Neutrophil (primary cell): ENCODE results near the gene ZNF14.
"Not testable (repeated sequence)": the region's sequence is repeated elsewhere in the genome, so short reads cannot be mapped to it uniquely, and the experiment has no call there.

Experiments used
- H3K27ac ChIP-seq: fragments of 200-600 bp; sonication (generic); 2 replicates; pipeline ENCODE4 v1.5.1; 2016; ENCODE audit warnings: mild to moderate bottlenecking, moderate library complexity
- H3K27me3 ChIP-seq: fragments of 200-600 bp; sonication (generic); 2 replicates; pipeline ENCODE4 v1.6.0; 2016; ENCODE audit warnings: mild to moderate bottlenecking
- H3K36me3 ChIP-seq: fragments of 200-600 bp; sonication (generic); 2 replicates; pipeline ENCODE4 v1.5.1; 2017
- H3K4me1 ChIP-seq, 2 experiments: fragments of 200-600 bp in 1 of 2; sonication (generic) in 1 of 2; 1 replicate in 1 of 2; 2 replicates in 1 of 2; pipeline versions ENCODE4 v1.5.1 to v1.6.1; 2013 to 2016; ENCODE audit warnings: low read depth in 1 of 2, low read length in 1 of 2, mild to moderate bottlenecking in 1 of 2, moderate library complexity in 1 of 2; ENCODE audit not compliant: control insufficient read depth in 1 of 2, insufficient read depth in 1 of 2
- H3K4me3 ChIP-seq, 2 experiments: fragments of 200-600 bp in 1 of 2; sonication (generic) in 1 of 2; 1 replicate in 1 of 2; 2 replicates in 1 of 2; pipeline ENCODE4 v1.5.1; 2013 to 2016; ENCODE audit warnings: low read depth in 1 of 2, low read length in 1 of 2, mild to moderate bottlenecking in 1 of 2, moderate library complexity in 1 of 2
- H3K9me3 ChIP-seq: fragments of 200-600 bp; sonication (generic); 2 replicates; pipeline ENCODE4 v1.5.1; 2016
- TF ChIP-seq, protein P1 (sequence below): fragments of 200-600 bp; sonication (generic); IDR thresholded peaks from 2 replicates; pipeline ENCODE4 v1.5.1; 2016; ENCODE audit warnings: antibody characterized with exemption

Gene ZNF14

DNA sequence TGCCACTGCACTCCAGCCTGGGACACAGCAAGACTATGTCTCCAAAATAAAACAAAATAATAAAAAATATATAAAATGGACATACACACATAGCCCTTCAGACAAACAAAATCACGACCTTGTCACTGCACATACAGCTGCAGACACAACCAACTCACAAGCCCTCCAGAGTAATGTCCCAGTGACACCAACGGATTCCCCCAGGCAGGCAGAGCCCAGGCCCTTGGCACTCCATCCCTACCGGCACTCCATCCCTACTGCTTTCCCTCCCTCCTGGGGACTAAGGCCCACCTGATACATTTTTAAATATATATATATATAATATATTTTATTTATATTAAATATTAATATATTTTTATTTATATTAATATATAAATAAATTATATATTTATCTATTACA, 45.8 kb downstream of the ZNF14 start:
- H3K4me1 ChIP-seq, result no peaks in the 10 kb centered on the region
- TF ChIP-seq, protein P1, sequence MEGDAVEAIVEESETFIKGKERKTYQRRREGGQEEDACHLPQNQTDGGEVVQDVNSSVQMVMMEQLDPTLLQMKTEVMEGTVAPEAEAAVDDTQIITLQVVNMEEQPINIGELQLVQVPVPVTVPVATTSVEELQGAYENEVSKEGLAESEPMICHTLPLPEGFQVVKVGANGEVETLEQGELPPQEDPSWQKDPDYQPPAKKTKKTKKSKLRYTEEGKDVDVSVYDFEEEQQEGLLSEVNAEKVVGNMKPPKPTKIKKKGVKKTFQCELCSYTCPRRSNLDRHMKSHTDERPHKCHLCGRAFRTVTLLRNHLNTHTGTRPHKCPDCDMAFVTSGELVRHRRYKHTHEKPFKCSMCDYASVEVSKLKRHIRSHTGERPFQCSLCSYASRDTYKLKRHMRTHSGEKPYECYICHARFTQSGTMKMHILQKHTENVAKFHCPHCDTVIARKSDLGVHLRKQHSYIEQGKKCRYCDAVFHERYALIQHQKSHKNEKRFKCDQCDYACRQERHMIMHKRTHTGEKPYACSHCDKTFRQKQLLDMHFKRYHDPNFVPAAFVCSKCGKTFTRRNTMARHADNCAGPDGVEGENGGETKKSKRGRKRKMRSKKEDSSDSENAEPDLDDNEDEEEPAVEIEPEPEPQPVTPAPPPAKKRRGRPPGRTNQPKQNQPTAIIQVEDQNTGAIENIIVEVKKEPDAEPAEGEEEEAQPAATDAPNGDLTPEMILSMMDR, result no peak
- peaks cover 24% of the 10 kb centered on the region for H3K9me3 ChIP-seq
- no peaks in the 10 kb centered on the region for H3K36me3 ChIP-seq
- no peak overlapping the region for H3K27ac ChIP-seq
- no peak overlapping the region for H3K4me3 ChIP-seq
- H3K27me3 ChIP-seq, result no peaks in the 10 kb centered on the region

DNA sequence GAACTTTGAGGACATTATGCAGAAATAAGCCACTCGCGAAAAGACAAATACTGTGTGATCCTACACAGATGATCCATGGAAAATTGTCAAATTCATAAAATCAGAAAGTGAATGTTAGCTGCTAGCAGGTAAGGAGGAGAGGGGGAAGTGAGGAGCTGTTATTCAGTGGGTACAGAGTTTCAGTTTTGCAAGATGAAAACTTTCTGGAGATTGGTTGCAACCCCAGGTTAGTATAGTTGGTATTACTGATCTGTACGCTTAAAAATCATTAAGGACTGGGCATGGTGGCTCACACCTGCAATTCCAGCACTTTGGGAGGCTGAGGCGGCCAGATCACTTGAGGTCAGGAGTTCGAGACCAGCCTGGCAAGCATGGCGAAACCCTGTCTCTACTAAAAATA, 46.3 kb downstream of the ZNF14 start:
- Histone ChIP-seq H3K27ac (no peak overlapping the region), H3K36me3 (no peaks in the 10 kb centered on the region), H3K9me3 (peaks cover 27% of the 10 kb centered on the region), H3K4me1 (no peaks in the 10 kb centered on the region), H3K4me3 (no peak overlapping the region), H3K27me3 (no peaks in the 10 kb centered on the region)
- TF ChIP-seq, protein P1, result no peak

DNA sequence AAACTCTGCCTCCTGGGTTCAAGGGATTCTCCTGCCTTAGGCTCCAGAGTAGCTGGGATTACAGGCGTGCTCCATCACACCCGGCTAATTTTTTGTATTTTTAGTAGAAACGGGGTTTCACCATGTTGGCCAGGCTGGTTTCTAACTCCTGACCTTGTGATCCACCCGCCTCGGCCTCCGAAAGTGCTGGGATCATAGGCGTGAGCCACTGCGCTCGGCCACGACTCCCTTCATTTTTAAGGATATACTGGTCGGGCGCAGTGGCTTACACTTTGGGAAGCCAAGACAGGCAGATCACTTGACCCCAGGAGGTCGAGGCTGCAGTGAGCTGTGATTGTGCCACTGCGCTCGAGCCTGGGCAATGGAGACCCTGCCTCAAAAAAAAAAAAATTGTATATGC, 46.8 kb downstream of the ZNF14 start:
- not testable (repeated sequence) for H3K4me3 ChIP-seq, H3K4me1 ChIP-seq
- H3K9me3 ChIP-seq, result peaks cover 27% of the 10 kb centered on the region

DNA sequence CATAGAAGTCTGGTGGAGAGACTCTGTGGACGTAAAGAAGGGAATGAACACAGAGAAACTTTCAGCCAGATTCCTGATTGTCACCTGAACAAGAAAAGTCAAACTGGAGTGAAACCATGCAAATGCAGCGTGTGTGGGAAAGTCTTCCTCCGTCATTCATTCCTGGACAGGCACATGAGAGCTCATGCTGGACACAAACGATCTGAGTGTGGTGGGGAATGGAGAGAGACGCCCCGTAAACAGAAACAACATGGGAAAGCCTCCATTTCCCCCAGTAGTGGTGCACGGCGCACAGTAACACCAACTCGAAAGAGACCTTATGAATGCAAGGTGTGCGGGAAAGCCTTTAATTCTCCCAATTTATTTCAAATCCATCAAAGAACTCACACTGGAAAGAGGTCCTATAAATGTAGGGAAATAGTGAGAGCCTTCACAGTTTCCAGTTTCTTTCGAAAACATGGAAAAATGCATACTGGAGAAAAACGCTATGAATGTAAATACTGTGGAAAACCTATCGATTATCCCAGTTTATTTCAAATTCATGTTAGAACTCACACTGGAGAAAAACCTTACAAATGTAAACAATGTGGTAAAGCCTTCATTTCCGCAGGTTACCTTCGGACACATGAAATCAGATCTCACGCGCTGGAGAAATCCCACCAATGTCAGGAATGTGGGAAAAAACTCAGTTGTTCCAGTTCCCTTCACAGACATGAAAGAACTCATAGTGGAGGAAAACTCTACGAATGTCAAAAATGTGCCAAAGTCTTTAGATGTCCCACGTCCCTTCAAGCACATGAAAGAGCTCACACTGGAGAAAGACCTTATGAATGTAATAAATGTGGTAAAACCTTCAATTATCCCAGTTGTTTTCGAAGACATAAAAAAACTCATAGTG, 53.5 kb downstream of the ZNF14 start:
- peaks cover 45% of the 10 kb centered on the region for H3K9me3 ChIP-seq
- H3K36me3 ChIP-seq, result peaks cover 40% of the 10 kb centered on the region
- no peak overlapping the region for H3K4me3 ChIP-seq

More for the DNA sequence above, 46.8 kb downstream of the ZNF14 start:
- H3K27me3 ChIP-seq, H3K36me3 ChIP-seq, H3K27ac ChIP-seq: not testable (repeated sequence)

DNA sequence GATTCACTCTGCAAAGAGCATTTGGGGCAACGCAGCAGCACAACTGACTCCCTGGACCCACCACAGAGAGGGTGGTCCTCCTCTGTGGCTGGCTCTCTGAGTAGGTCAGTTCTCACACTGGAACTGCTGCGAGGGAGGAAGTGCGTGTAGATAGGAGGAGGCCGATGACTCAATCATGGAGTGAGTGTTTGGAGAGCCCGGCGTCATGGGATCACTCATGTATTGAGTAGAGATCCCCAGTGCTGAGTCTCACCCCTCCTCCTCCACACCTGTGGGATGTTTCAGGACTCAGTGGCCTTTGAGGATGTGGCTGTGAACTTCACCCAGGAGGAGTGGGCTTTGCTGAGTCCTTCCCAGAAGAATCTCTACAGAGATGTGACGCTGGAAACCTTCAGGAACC, 55.3 kb downstream of the ZNF14 start:
- TF ChIP-seq, protein P1, result no peak
- Histone ChIP-seq H3K36me3 (peaks cover 45% of the 10 kb centered on the region), H3K9me3 (peaks cover 42% of the 10 kb centered on the region), H3K27me3 (no peaks in the 10 kb centered on the region), H3K4me1 (no peaks in the 10 kb centered on the region), H3K4me3 (no peak overlapping the region), H3K27ac (no peak overlapping the region)

More for the DNA sequence above, 53.5 kb downstream of the ZNF14 start:
- Histone ChIP-seq H3K27me3 (no peaks in the 10 kb centered on the region), H3K4me1 (no peaks in the 10 kb centered on the region), H3K27ac (no peak overlapping the region)
- TF ChIP-seq, protein P1, result no peak

DNA sequence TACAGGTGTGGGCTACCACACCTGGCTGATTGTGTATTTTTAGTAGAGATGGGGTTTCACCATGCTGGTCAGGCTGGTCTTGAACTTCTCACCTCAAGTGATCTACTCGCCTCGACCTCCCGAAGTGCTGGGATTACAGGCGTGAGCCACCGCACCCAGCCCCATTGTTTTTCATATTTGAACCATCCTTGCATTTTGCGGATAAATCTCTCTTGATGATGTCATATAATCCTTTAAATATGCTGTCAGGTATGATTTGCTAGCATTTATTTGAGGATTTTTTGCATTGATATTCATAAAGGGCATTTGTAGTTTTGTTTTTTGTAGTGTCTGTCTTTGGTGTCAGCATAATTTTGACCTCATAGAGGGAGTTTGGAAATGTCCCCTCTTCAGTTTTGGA, 58.6 kb downstream of the ZNF14 start:
- H3K36me3 ChIP-seq, result peaks cover 36% of the 10 kb centered on the region

More for the DNA sequence above, 58.6 kb downstream of the ZNF14 start:
- Histone ChIP-seq H3K4me3 (no peak overlapping the region), H3K27ac (no peak overlapping the region), H3K27me3 (no peaks in the 10 kb centered on the region), H3K4me1 (peaks cover 5 to 6% of the 10 kb centered on the region in 2 experiments), H3K9me3 (peaks cover 22% of the 10 kb centered on the region)
- TF ChIP-seq, protein P1, result no peak
